ENCODE measurements around the gene FCHO2. TPM values are rescaled to one million over a fixed set of nuclear protein-coding genes. Genes with fewer than 3 reads are reported as not detected.

The FCHO2 gene
- total and polyA plus RNA-seq, 2 of the 8 experiments (the other 6 are each of a cell fraction or from before 2014, with no cell fraction given): 4.3 to 15.7 TPM

DNA sequence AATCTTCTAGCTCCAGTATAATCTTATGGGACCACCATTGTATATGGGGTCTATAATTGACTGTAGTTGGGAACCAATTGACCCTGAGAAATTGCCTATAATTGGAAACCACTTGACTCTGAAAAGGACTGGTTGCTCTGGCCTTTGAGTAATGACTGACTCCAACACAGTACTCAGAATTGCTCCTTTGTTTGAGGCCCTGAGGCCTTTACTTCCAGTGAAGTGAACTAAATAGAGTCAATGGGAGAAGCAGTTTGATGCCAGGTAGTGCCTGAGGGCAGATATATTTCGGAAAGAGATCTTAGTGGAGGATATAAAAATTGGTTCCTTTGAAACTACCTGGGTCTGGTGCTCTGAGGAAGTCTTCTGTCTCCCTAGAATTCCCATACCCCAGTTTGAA, 148.5 kb downstream of the FCHO2 start:
- no peak overlapping the region for H3K23ac ChIP-seq (ENCODE audit: insufficient read length)
- no peak overlapping the region for H3K4ac ChIP-seq (replicated peaks; ENCODE audit: insufficient read length, low read depth, low read length)
- no peaks in the 10 kb centered on the region for H3K36me3 ChIP-seq (ENCODE audit: control insufficient read depth in 2 of 4, insufficient read depth in 4 of 4, low read length in 3 of 4)
- no peaks in the 10 kb centered on the region for H3K4me1 ChIP-seq (replicated peaks in 1 of 4; ENCODE audit: control insufficient read depth in 3 of 4, insufficient read depth in 4 of 4, low read length in 3 of 4)
- no peak overlapping the region for H2AFZ ChIP-seq (ENCODE audit: low read length)
- 90% methylated on average over 1 of the region's 1 CpG; no CpG with 5 or more reads in 1 of the 2 experiments for WGBS, 2 experiments (ENCODE audit: extremely low coverage in 1 of 2, insufficient coverage in 1 of 2, insufficient read length in 1 of 2, insufficient replicate concordance in 2 of 2, low coverage in 1 of 2, low lambda C conversion rate in 2 of 2, missing lambda C conversion rate in 1 of 2)
- H3K9me3 ChIP-seq (ENCODE audit: insufficient read depth in 2 of 2, low read depth in 1 of 2, low read length in 1 of 2): 0 out of 4 replicates have a peak, but pooled peaks cover 0 to 3% of the 10 kb centered on the region in 2 experiments
- H3K4me3 ChIP-seq (ENCODE audit: extremely low read depth in 1 of 4, insufficient read depth in 2 of 4, low read depth in 3 of 4, low read length in 4 of 4): no peak overlapping the region
- no peak overlapping the region for H4K5ac ChIP-seq (ENCODE audit: insufficient read length, low read depth, low read length)
- no peak overlapping the region for H3K56ac ChIP-seq (replicated peaks; ENCODE audit: insufficient read length, low read depth, low read length)
- no peak overlapping the region for H3K18ac ChIP-seq (ENCODE audit: extremely low read depth, low read length)
- no peak for FAIRE-seq
- no peak overlapping the region for H3K27ac ChIP-seq (ENCODE audit: low read depth, low read length)
- H2BK20ac ChIP-seq (ENCODE audit: low read length): no peak overlapping the region
- H3K79me2 ChIP-seq (ENCODE audit: control insufficient read depth in 1 of 2, insufficient read depth in 2 of 2, low read length in 2 of 2): no peaks in the 10 kb centered on the region
- POLR2A ChIA-PET (ENCODE audit: partially characterized antibody): no interaction called here
- no peak overlapping the region for H3K9ac ChIP-seq (replicated peaks in 1 of 4; ENCODE audit: extremely low read depth in 1 of 4, low read depth in 3 of 4, low read length in 3 of 4)
- no peak for DNase-seq (ENCODE audit: low read depth in 1 of 2, low spot score in 2 of 2)
- H3K27me3 ChIP-seq (replicated peaks in 1 of 4; ENCODE audit: control insufficient read depth in 3 of 4, extremely low read depth in 1 of 4, insufficient read depth in 3 of 4, low read length in 3 of 4): no peaks in the 10 kb centered on the region
- no peak overlapping the region for H2AK5ac ChIP-seq (ENCODE audit: low read depth, low read length)
- H3K4me2 ChIP-seq (ENCODE audit: insufficient read depth in 1 of 2, low read depth in 2 of 2, low read length in 2 of 2): no peak overlapping the region
- H4K91ac ChIP-seq (replicated peaks; ENCODE audit: insufficient read length, low read length): no peak overlapping the region
- H2BK12ac ChIP-seq (ENCODE audit: low read depth, low read length): no peak overlapping the region
- no peak overlapping the region for H2BK120ac ChIP-seq (replicated peaks; ENCODE audit: low read depth, low read length)
- no peaks in the 10 kb centered on the region for H3K23me2 ChIP-seq (ENCODE audit: low read depth, low read length)
- no peak overlapping the region for H4K8ac ChIP-seq (ENCODE audit: extremely low read depth, insufficient read depth, low read length)
- no peaks in the 10 kb centered on the region for H4K20me1 ChIP-seq (replicated peaks in 1 of 2; ENCODE audit: control insufficient read depth in 1 of 2, insufficient read depth in 2 of 2, low read length in 2 of 2)
- no peak overlapping the region for H2BK5ac ChIP-seq (ENCODE audit: low read depth, low read length)
- H3K14ac ChIP-seq (ENCODE audit: insufficient read length): no peak overlapping the region
- no peaks in the 10 kb centered on the region for H3K79me1 ChIP-seq (ENCODE audit: low read depth, low read length)
- no peak overlapping the region for H2BK15ac ChIP-seq (ENCODE audit: low read length)
- CTCF ChIA-PET (ENCODE audit: partially characterized antibody): interaction anchor here (1.2 to 1.3 kb wide), 2 partner anchors 39 to 126 kb away, joined by 3 read pairs; no protein-coding TSS in a partner anchor
- TF ChIP-seq TEAD4 (IDR thresholded peaks at IDR 0.05; ENCODE audit: low read depth, low read length) (no peak), CBX5 (IDR thresholded peaks at IDR 0.05; ENCODE audit: low read depth, low read length) (no peak), CREB1 (IDR thresholded peaks at IDR 0.05) (no peak), NRF1 (IDR thresholded peaks at IDR 0.05; ENCODE audit: low read depth, low read length) (no peak), ASH2L (IDR thresholded peaks at IDR 0.05; ENCODE audit: low read length) (no peak), NANOG (IDR thresholded peaks at IDR 0.05; ENCODE audit: insufficient read depth, low read depth, low read length, poor library complexity, severe bottlenecking) (no peak), SP2 (IDR thresholded peaks at IDR 0.05; ENCODE audit: low read length) (no peak), RFX5 (IDR thresholded peaks at IDR 0.05; ENCODE audit: borderline replicate concordance, low read depth, low read length) (no peak), GABPA (IDR thresholded peaks at IDR 0.05; ENCODE audit: borderline replicate concordance, insufficient read depth, low read length) (no peak)
- TF ChIP-seq, protein P1, sequence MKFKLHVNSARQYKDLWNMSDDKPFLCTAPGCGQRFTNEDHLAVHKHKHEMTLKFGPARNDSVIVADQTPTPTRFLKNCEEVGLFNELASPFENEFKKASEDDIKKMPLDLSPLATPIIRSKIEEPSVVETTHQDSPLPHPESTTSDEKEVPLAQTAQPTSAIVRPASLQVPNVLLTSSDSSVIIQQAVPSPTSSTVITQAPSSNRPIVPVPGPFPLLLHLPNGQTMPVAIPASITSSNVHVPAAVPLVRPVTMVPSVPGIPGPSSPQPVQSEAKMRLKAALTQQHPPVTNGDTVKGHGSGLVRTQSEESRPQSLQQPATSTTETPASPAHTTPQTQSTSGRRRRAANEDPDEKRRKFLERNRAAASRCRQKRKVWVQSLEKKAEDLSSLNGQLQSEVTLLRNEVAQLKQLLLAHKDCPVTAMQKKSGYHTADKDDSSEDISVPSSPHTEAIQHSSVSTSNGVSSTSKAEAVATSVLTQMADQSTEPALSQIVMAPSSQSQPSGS (IDR thresholded peaks at IDR 0.05; ENCODE audit: low read length): no peak
- TF ChIP-seq, protein P2, sequence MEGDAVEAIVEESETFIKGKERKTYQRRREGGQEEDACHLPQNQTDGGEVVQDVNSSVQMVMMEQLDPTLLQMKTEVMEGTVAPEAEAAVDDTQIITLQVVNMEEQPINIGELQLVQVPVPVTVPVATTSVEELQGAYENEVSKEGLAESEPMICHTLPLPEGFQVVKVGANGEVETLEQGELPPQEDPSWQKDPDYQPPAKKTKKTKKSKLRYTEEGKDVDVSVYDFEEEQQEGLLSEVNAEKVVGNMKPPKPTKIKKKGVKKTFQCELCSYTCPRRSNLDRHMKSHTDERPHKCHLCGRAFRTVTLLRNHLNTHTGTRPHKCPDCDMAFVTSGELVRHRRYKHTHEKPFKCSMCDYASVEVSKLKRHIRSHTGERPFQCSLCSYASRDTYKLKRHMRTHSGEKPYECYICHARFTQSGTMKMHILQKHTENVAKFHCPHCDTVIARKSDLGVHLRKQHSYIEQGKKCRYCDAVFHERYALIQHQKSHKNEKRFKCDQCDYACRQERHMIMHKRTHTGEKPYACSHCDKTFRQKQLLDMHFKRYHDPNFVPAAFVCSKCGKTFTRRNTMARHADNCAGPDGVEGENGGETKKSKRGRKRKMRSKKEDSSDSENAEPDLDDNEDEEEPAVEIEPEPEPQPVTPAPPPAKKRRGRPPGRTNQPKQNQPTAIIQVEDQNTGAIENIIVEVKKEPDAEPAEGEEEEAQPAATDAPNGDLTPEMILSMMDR (IDR thresholded peaks at IDR 0.05; ENCODE audit: control extremely low read depth in 1 of 3, insufficient read depth in 1 of 3, low read depth in 1 of 3, low read length in 3 of 3): no peak
